ENCODE results near the gene PFDN4.

DNA sequence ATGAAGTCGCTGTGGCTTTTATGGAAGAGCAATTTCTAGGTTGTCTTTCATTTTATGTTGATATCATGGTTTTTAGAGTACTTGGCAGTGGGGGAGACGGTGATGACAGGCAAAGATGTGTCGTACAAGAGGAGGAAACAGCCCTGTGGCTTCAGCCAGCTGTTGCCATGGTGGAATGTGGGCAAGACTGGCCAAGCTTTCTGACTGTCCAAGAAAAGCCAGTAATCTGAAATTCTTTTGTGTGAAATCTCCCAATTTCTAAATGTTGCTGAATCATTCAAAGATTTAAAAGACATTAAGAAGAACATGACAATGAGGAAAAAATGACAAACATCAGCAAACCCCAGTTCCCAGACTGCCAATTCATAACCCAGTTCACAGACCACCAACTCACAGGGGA is 23.1 kb downstream of the PFDN4 start:
- TF ChIP-seq EZH2phosphoT487 (IDR thresholded peaks at IDR 0.05; ENCODE audit: insufficient read depth, low read depth) (no peak), EZH2 (IDR thresholded peaks at IDR 0.05; ENCODE audit: insufficient read depth, poor library complexity, severe bottlenecking) (no peak)

Data from GM23248 (cell line).